Adrenal gland (tissue), 12 donors: ENCODE results near the gene LARP4B. TPM values are rescaled to one million over a fixed set of nuclear protein-coding genes. Genes with fewer than 3 reads are reported as not detected.
A peak's percentile ranks its signal among the peaks of the same experiment; 100 is the strongest.

Source experiments
- DNase-seq, 7 donors: peaks; one replicate each; pipeline ENCODE4 v3.0.0-alpha.2; 2019 to 2020
- H3K27ac ChIP-seq, 5 donors: fragments of 200-600 bp; sonication (generic) in 4 of 5; 1 replicate in 3 of 5; 2 replicates in 2 of 5; pipeline versions ENCODE4 v1.5.1 to v1.8.0; 2016 to 2020; ENCODE audit warnings: mild to moderate bottlenecking in 1 of 5
- H3K27me3 ChIP-seq: fragments of 200-600 bp; 2 replicates; pipeline ENCODE4 v1.8.0; 2021
- H3K36me3 ChIP-seq, 2 donors: fragments of 200-600 bp; replicated peaks in 1 of 2; 1 replicate in 1 of 2; 2 replicates in 1 of 2; pipeline versions ENCODE4 v1.5.1 to v1.8.0; 2018 to 2022
- H3K4me1 ChIP-seq, 2 donors: fragments of 200-600 bp; replicated peaks in 1 of 2; 1 replicate in 1 of 2; 2 replicates in 1 of 2; pipeline versions ENCODE4 v1.5.1 to v1.8.0; 2018 to 2021
- H3K4me3 ChIP-seq, 4 donors: fragments of 200-600 bp; sonication (generic) in 3 of 4; one replicate each; pipeline ENCODE4 v1.5.1; 2016 to 2018
- H3K9me3 ChIP-seq, 3 donors: fragments of 200-600 bp; sonication (generic) in 1 of 3; replicated peaks in 1 of 3; 1 replicate in 2 of 3; 2 replicates in 1 of 3; pipeline versions ENCODE4 v1.5.1 to v1.8.0; 2016 to 2021
- CTCF ChIP-seq, 6 experiments: fragments of 450-650 bp in 4 of 6; fragments of 200-600 bp in 2 of 6; sonication (generic) in 1 of 6; IDR thresholded peaks; 1 replicate in 5 of 6; 2 replicates in 1 of 6; pipeline versions ENCODE4 v1.5.1 to v1.8.0; 2016 to 2021; ENCODE audit warnings: antibody characterized with exemption in 6 of 6, mild to moderate bottlenecking in 2 of 6, moderate library complexity in 1 of 6
- POLR2A ChIP-seq, 2 donors: fragments of 450-650 bp; IDR thresholded peaks; one replicate each; pipeline ENCODE4 v1.6.1; 2017; ENCODE audit warnings: antibody characterized with exemption in 2 of 2, mild to moderate bottlenecking in 2 of 2, moderate library complexity in 1 of 2
- WGBS, 4 donors: extraction: QIAGEN DNeasy Blood & Tissue Kit in 2 of 4; methylation state at CpG; one replicate each; pipeline versions ENCODE4 v1.1.5 to v1.1.7; 2013 to 2017; 5-methylcytosine and 5-hydroxymethylcytosine counted together
- intact Hi-C, 2 donors: fragments of 100-400 bp; cut with DNase I; formaldehyde crosslinking; loops; one replicate each; pipeline versions ENCODE4 v1.14.1 to v1.15.0; 2022 to 2023
- polyA plus RNA-seq, 3 donors: library from polyadenylated mRNA; stranded (reverse); fragments of 200-250 nt in 2 of 3; fragments of 350-450 nt in 1 of 3; fragmentation: Illumina TruSeq in 1 of 3; extraction: RNeasy Lipid Tissue Mini Kit (QIAGEN cat#74804) in 1 of 3; gene quantifications; one replicate each; pipeline ENCODE4 v1.2.3, GENCODE V29; 2013 to 2014
- total RNA-seq, 9 donors: library from RNA; depleted of rRNA in 4 of 9; stranded (reverse); fragments of >200 nt in 4 of 9; fragments of 120-200 nt in 1 of 9; fragmentation: NEBNext Ultra II Directional in 1 of 9; extraction: Animal tissue kit (Norgen Biotek cat#: 25700) in 1 of 9; gene quantifications; one replicate each; pipeline versions ENCODE4 v1.1.0 to v1.2.4, GENCODE V29; 2013 to 2023
- donor health status: healthy with polysubstance abuse.
- donor health status: Bipolar disorder and iron deficiency.
- donor health status: DM: yes; HTN: yes; CAD: no.
- donor health status: DM: no; HTN: no; CAD: no.
- donor health status: DM: no; HTN: no; CAD: no.
- donor health status: DM: yes; HTN: yes; CAD: no.

Gene LARP4B
- total and polyA plus RNA-seq, 12 donors = 17.2 to 145 (median 66.8) TPM

- WGBS, 4 donors = 81 to 84% (median 83%) methylated on average over 8 of the region's 8 CpGs
- Histone ChIP-seq H3K27ac (no peak overlapping the region), H3K4me1 (peaks cover 22 to 63% of the 10 kb centered on the region in 2 donors), H3K27me3 (no peaks in the 10 kb centered on the region), H3K4me3 (no peak overlapping the region), H3K9me3 (no peaks in the 10 kb centered on the region), H3K36me3 (peaks cover 0 to 11% of the 10 kb centered on the region in 2 donors)
- TF ChIP-seq CTCF (IDR thresholded peaks at IDR 0.05) (no peak), POLR2A (IDR thresholded peaks at IDR 0.05) (no peak)
- intact Hi-C loops = no loop called here
- DNase-seq = peak in 2 of 7 donors; percentile 17 to 28
Observed at GRCh38 chr10:923844-924523, 7.5 kb downstream of the LARP4B start.

- Histone ChIP-seq H3K27ac (peak overlapping the region; percentile 0 to 70 (median 47)), H3K36me3 (peaks cover 0 to 10% of the 10 kb centered on the region in 2 donors), H3K4me3 (no peak overlapping the region), H3K27me3 (no peaks in the 10 kb centered on the region), H3K4me1 (peaks cover 15 to 46% of the 10 kb centered on the region in 2 donors), H3K9me3 (no peaks in the 10 kb centered on the region)
- WGBS, 4 donors = 55 to 68% (median 63%) methylated on average over 10 to 14 of the region's 14 CpGs
- TF ChIP-seq POLR2A (IDR thresholded peaks at IDR 0.05) (no peak), CTCF (IDR thresholded peaks at IDR 0.05) (no peak)
- intact Hi-C loops = no loop called here
- DNase-seq = peak in 5 of 7 donors; percentile 14 to 53 (median 42)
Observed at GRCh38 chr10:921471-922414, 9.8 kb downstream of the LARP4B start.

- no peak for TF ChIP-seq CTCF (IDR thresholded peaks at IDR 0.05)
- no peak for TF ChIP-seq POLR2A (IDR thresholded peaks at IDR 0.05)
- H3K36me3 ChIP-seq = no peaks in the 10 kb centered on the region
- peak overlapping the region in 1 of 5 donors; percentile 35 for H3K27ac ChIP-seq
- peak in 2 of 7 donors; percentile 5 to 37 for DNase-seq
- 64 to 77% (median 71%) methylated on average over 3 of the region's 3 CpGs for WGBS, 4 donors
- H3K4me1 ChIP-seq = peaks cover 15 to 35% of the 10 kb centered on the region in 2 donors
- no peaks in the 10 kb centered on the region for H3K9me3 ChIP-seq
- intact Hi-C loops = no loop called here
- H3K27me3 ChIP-seq = no peaks in the 10 kb centered on the region
- H3K4me3 ChIP-seq = no peak overlapping the region
Observed at GRCh38 chr10:920450-920849, 11.1 kb downstream of the LARP4B start.

- DNase-seq = no peak
- Histone ChIP-seq H3K36me3 (no peaks in the 10 kb centered on the region), H3K4me1 (peaks cover 15 to 35% of the 10 kb centered on the region in 2 donors), H3K27me3 (no peaks in the 10 kb centered on the region), H3K4me3 (no peak overlapping the region), H3K9me3 (no peaks in the 10 kb centered on the region), H3K27ac (no peak overlapping the region)
- TF ChIP-seq POLR2A (IDR thresholded peaks at IDR 0.05) (no peak), CTCF (IDR thresholded peaks at IDR 0.05) (no peak)
- WGBS, 4 donors = 87 to 90% (median 88%) methylated on average over 3 of the region's 3 CpGs
- intact Hi-C loops = no loop called here
Observed at GRCh38 chr10:919481-919880, 12.0 kb downstream of the LARP4B start.
